Stimulated activated CD4-positive, alpha-beta T cell treated with anti-CD3 and anti-CD28 coated beads, Interleukin-15, amount 100 ng/mL, for 1 hour (primary cell): ENCODE data around the gene CALCA.

Experiments
- DNase-seq, 2 donors: peaks; one replicate each; pipeline ENCODE4 v3.0.0-alpha.2; 2020; ENCODE audit warnings: low read depth in 1 of 2, low spot score in 1 of 2

CALCA gene

DNA sequence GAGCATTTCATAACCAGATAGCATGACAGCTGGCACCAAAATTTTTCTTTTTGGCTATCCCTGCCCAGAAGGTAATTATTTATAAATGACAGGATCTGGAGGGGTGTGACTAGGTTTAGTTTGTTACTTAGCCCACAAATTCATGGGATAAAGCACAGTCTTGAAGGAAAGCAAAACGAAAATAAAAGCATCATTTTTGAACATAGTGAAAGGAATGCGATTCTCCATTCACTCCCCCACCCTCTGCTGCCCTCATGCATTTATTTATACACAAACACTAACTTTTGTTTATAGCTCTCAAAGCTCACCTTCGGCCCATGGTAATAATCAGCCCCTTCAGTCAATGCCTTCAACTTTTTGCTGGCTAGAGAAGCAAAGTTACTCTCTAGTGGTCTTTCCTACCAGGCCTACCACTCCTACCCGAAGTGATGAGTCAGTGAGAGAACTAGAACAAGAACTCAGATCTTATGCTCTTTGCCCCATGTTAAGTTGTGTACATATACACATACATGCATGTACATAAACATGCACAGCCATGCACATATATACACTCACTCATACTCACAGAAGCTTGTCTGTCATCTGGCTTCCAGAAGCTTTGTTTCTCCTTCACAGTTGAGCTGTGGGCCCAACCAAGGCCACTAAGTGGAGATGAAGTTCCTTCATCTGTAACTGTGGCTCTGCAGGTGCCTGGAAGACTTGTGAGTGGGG lies 22.6 kb downstream of the CALCA start:
- DNase-seq: no peak

DNA sequence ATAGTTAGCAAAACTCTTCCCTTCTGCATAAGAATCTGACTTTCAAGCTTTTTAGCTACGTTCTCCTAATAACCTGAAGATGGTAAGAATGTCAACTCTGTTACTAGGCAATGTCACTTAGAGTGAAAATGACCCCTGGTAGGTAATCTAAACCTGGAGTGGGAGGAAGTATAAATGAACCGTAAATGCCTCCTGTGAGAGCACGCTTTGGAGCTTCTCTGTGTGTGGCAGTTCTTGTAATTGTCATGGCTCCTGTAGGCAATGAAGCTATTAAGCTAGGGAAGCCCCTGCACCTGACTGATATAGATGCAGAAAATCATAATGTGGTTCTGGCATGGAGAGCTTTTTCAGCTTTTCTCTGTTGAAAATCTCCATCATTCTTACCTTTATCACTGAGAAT lies 29.4 kb downstream of the CALCA start:
- no peak for DNase-seq

DNA sequence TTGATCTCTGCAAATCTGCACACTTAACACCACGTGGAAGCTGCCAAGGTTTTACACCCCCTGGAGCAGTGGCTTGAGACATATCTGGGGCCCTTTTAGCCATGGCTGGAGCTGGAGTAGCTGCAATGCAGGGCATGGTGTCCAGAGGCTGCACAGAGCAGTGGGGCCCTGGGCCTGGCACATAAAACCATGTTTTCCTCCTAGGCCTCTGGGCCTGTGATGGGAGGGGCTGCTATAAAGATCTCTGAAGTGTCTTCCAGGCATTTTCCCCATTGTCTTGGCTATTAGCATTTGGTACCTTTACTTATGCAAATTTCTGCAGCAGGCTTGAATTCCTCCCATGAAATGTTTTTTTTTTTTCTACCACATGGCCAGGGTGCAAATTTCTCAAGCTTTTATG lies 33.2 kb downstream of the CALCA start:
- no peak for DNase-seq

DNA sequence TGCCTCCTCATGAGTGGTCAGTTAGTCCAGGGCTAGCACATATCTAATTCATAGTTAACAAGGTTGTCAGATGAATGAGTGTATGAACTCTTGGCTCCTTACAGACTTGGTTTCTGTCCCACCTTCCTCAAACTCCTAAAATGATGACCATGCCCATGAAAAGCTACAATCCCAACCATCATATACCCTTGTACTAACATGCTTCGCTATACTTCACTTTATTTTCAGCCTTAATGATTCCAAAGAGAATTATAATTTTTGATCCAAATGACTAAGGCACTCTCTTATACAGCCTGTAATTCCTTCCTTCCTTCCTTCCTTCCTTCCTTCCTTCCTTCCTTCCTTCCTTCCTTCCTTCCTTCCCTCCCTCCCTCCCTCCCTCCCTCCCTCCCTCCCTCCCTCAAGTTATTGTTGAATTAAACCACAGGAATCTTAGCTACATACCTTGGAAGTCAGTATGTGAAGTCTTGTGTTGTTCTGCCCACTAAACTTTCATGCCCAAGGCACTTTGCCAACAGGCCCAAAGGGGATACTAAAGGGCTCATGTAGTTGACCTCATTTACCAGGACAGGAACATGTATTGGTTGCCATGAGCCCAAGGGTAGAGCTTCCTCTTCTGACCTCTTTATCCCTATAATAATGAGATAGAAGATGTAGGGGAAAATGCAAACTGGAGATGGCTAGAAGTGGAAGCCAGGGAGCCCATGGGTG lies 37.4 kb downstream of the CALCA start:
- DNase-seq: no peak

DNA sequence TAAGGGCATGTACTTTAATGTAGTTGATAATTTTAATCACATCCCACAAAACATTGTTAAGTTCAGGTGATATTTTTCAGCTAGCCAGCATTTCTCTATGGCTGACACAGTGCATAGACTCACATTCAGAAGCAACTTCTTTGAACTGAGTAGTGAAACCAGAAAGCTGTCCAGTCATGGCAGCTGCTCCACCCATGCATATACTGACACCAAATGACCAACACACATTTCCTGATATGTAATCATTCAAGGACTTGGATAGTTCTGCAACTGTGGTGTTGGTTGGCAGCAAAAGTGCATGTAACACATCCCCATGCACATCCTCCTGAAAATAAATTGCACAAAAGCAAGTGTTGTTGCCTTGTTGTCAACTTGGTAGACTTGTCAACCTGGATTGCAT lies 39.7 kb downstream of the CALCA start:
- DNase-seq: no peak

DNA sequence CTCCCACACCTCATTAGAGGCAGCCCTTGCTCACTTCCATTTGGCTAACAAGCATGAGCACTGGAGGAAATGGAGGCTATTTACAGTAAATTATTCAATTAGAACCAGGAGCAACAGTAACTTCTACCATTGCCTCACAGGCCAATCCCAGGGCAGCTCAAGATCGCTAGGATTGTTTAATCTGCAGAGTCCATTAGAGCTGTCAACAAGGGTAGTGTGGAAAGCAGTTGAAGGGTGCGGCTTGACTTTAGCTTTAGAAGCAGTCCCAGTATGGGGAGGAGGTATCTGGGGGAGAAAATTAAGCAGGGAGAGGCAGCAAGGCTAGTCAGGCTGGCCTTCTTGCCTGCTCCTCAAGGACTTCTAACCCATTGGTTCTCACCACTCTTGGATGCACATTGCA lies 41.8 kb downstream of the CALCA start:
- DNase-seq: no peak

DNA sequence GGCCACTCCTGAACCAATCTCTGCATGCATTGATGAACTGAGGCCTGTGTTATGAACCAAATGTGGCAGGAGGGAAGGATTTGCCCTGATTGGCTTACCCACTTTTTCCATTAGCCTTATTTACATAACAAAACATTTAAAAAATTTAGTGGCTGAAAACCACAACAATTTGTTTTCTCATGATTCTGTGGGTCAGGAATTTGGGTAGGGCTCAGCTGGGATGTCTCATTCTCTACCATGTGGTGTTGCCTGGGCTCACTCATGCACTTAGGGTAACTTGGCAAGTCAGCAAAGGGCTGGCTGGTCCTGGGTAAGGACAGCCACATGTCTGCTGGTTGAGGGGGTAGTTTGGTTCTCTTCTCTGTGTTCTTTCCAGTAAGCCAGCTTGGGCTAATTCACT lies 45.0 kb downstream of the CALCA start:
- no peak for DNase-seq

DNA sequence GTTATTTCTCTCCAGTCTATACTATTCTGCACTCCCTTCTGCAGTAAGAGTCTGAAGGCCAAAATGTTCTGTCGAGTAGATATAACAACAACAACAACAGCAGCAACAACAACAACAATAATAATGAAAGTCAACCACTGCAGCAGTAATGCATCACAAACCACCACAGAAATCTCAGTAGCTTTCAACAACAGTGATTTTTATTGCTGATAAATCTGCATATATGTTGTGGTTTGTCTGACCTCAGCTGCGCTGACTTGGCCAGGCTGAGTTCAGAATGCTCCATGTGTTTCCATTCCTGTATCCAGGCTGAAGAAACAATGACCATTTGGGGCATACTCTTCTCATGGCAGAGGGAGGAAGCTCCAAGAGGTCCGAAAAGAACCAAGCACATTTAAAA lies 47.8 kb downstream of the CALCA start:
- DNase-seq: no peak
